IMR-90 (cell line): ENCODE measurements around the gene OR4K5. TPM values are rescaled to one million over a fixed set of nuclear protein-coding genes. Genes with fewer than 3 reads are reported as not detected.
"Not testable (repeated sequence)": the region's sequence is repeated elsewhere in the genome, so short reads cannot be mapped to it uniquely, and the experiment has no call there.

ENCODE experiments used
- ATAC-seq: fragments of 200-7000 bp; cut with Tn5 transposase; 2 replicates; pipeline ENCODE4 v1.9.1; 2020; ENCODE audit warnings: low read depth, mild to moderate bottlenecking, moderate library complexity
- BruUV-seq: library from RNA; stranded (reverse); fragments of 400-500 nt; replicated peaks from 2 replicates; lab custom pipeline; 2021; lab: Mats Ljungman, UMichigan
- CTCF ChIA-PET: fragments of 300-600 bp; formaldehyde crosslinking; extraction: SDS; loops from one replicate; lab custom pipeline; 2021; ENCODE audit warnings: antibody characterized with exemption; lab: Yijun Ruan, JAX
- POLR2A ChIA-PET: fragments of 300-600 bp; sonication (Branson Sonifier 250); formaldehyde crosslinking; loops from one replicate; lab custom pipeline; 2022; ENCODE audit warnings: antibody characterized with exemption; ENCODE audit not compliant: unreplicated experiment; lab: Charles Lee
- DNase-seq: peaks from one replicate; pipeline ENCODE4 v3.0.0; 2013
- H2AFZ ChIP-seq: replicated peaks from 2 replicates; pipeline ENCODE3; 2013; ENCODE audit warnings: low read length, mild to moderate bottlenecking; ENCODE audit not compliant: poor library complexity
- H2AK5ac ChIP-seq: 2 replicates; pipeline ENCODE4 v1.6.1; 2013; ENCODE audit warnings: low read depth, low read length, inconsistent platforms
- H2AK9ac ChIP-seq: replicated peaks from 2 replicates; pipeline ENCODE3; 2013; ENCODE audit warnings: mild to moderate bottlenecking, low read depth, low read length, moderate library complexity; ENCODE audit not compliant: poor library complexity
- H2BK120ac ChIP-seq: 2 replicates; pipeline ENCODE4 v1.6.1; 2013; ENCODE audit warnings: low read depth, low read length, inconsistent platforms
- H2BK15ac ChIP-seq: 3 replicates; pipeline ENCODE4 v1.6.1; 2013; ENCODE audit warnings: low read depth, low read length, inconsistent platforms
- H2BK20ac ChIP-seq: 2 replicates; pipeline ENCODE4 v1.6.1; 2013; ENCODE audit warnings: low read depth, mild to moderate bottlenecking, inconsistent platforms, low read length, moderate library complexity
- H2BK5ac ChIP-seq: 2 replicates; pipeline ENCODE4 v1.6.1; 2013; ENCODE audit warnings: mild to moderate bottlenecking, low read depth, low read length, inconsistent platforms; ENCODE audit not compliant: poor library complexity, severe bottlenecking
- H3K14ac ChIP-seq: replicated peaks from 2 replicates; pipeline ENCODE4 v1.6.1; 2013; ENCODE audit warnings: low read depth, low read length, inconsistent platforms
- H3K18ac ChIP-seq: 2 replicates; pipeline ENCODE4 v1.6.1; 2013; ENCODE audit warnings: low read depth, low read length, control low read depth
- H3K23ac ChIP-seq: 2 replicates; pipeline ENCODE4 v1.6.1; 2013; ENCODE audit warnings: low read depth, low read length, inconsistent platforms
- H3K27ac ChIP-seq: 2 replicates; pipeline ENCODE4 v1.5.1; 2013; ENCODE audit warnings: mild to moderate bottlenecking, control low read depth, low read length; ENCODE audit not compliant: insufficient read depth
- H3K27me3 ChIP-seq: 2 replicates; pipeline ENCODE4 v1.6.1; 2013; ENCODE audit warnings: low read length; ENCODE audit not compliant: control insufficient read depth, insufficient read depth
- H3K36me3 ChIP-seq: 2 replicates; pipeline ENCODE4 v1.6.1; 2013; ENCODE audit warnings: low read length, mixed read lengths; ENCODE audit not compliant: control insufficient read depth, insufficient read depth
- H3K4ac ChIP-seq: 2 replicates; pipeline ENCODE4 v1.6.1; 2013; ENCODE audit warnings: low read depth, low read length, inconsistent platforms
- H3K4me1 ChIP-seq: 2 replicates; pipeline ENCODE4 v1.6.1; 2013; ENCODE audit warnings: low read length, mixed read lengths; ENCODE audit not compliant: control insufficient read depth, insufficient read depth
- H3K4me2 ChIP-seq: 2 replicates; pipeline ENCODE4 v1.6.1; 2013; ENCODE audit warnings: low read depth, mild to moderate bottlenecking, control low read depth, low read length, moderate library complexity
- H3K4me3 ChIP-seq: 2 replicates; pipeline ENCODE4 v1.5.1; 2013; ENCODE audit warnings: low read depth, mild to moderate bottlenecking, control low read depth, low read length, moderate library complexity; ENCODE audit not compliant: insufficient read depth
- H3K56ac ChIP-seq: 2 replicates; pipeline ENCODE4 v1.6.1; 2013; ENCODE audit warnings: low read length, inconsistent platforms; ENCODE audit not compliant: insufficient read depth; ENCODE audit errors: extremely low read depth
- H3K79me1 ChIP-seq, 2 experiments: 2 replicates each; pipeline ENCODE4 v1.6.1; 2013; ENCODE audit warnings: low read length in 2 of 2, inconsistent platforms in 1 of 2, low read depth in 1 of 2
- H3K9ac ChIP-seq: 2 replicates; pipeline ENCODE4 v1.6.1; 2013; ENCODE audit warnings: low read depth, low read length, control low read depth
- H3K9me1 ChIP-seq: 2 replicates; pipeline ENCODE4 v1.6.1; 2013; ENCODE audit warnings: low read length, inconsistent platforms; ENCODE audit not compliant: insufficient read depth
- H3K9me3 ChIP-seq: 2 replicates; pipeline ENCODE4 v1.6.1; 2013; ENCODE audit warnings: low read length; ENCODE audit not compliant: control insufficient read depth, insufficient read depth
- H4K20me1 ChIP-seq: 2 replicates; pipeline ENCODE4 v1.6.1; 2013; ENCODE audit warnings: low read length, inconsistent platforms; ENCODE audit not compliant: insufficient read depth
- H4K5ac ChIP-seq: 2 replicates; pipeline ENCODE4 v1.6.1; 2013; ENCODE audit warnings: mild to moderate bottlenecking, low read depth, low read length, control low read depth
- H4K8ac ChIP-seq, 2 experiments: 2 replicates each; pipeline ENCODE4 v1.6.1; 2013; ENCODE audit warnings: low read depth in 2 of 2, low read length in 2 of 2, control low read depth in 1 of 2, inconsistent platforms in 1 of 2
- H4K91ac ChIP-seq: 2 replicates; pipeline ENCODE4 v1.6.1; 2013; ENCODE audit warnings: low read depth, low read length, inconsistent platforms; ENCODE audit not compliant: insufficient read depth
- WGBS, 2 experiments: methylation state at CpG; one replicate each; pipeline versions ENCODE4 v1.1.5 to v1.1.7; 2013; ENCODE audit warnings: missing lambda C conversion rate in 2 of 2; ENCODE audit not compliant: insufficient read length in 1 of 2; ENCODE audit errors: extremely low coverage in 2 of 2; 5-methylcytosine and 5-hydroxymethylcytosine counted together
- dilution Hi-C: fragments of 300-500 bp; cut with HindIII; formaldehyde crosslinking; loops from one replicate; pipeline ENCODE4 v1.14.3; 2018; ENCODE audit warnings: low sequenced_read_pairs; ENCODE audit not compliant: unreplicated experiment
- in situ Hi-C: fragments of 300-500 bp; cut with MboI; formaldehyde crosslinking; loops from 3 replicates; pipeline ENCODE4 v1.14.3; 2019; ENCODE audit warnings: low sequenced_read_pairs, inconsistent platforms, mixed read lengths
- intact Hi-C: fragments of 100-400 bp; cut with micrococcal nuclease; formaldehyde crosslinking; loops from 2 replicates; pipeline ENCODE4 v1.10.0; 2022
- polyA plus RNA-seq, 3 experiments: library from polyadenylated mRNA; depleted of rRNA; stranded (reverse); fragments of >200 nt; gene quantifications; 2 replicates each; pipeline ENCODE4 v1.2.3, GENCODE V29; 2012; ENCODE audit warnings: low replicate concordance in 1 of 3
- total RNA-seq: library from RNA; depleted of rRNA; stranded (reverse); fragments of >200 nt; gene quantifications from 2 replicates; pipeline ENCODE4 v1.2.3, GENCODE V29; 2012; rRNA removed

OR4K5 gene
- total and polyA plus RNA-seq, 2 of the 4 experiments (the other 2 are of a cell fraction) = not detected

GRCh38 chr14:19969735-19970134 lies 49.3 kb downstream of the OR4K5 start:
- H3K4me2 ChIP-seq, DNase-seq, BruUV-seq, H3K23ac ChIP-seq, H3K27ac ChIP-seq, H2BK120ac ChIP-seq, H3K79me1 ChIP-seq, ATAC-seq, H2AK5ac ChIP-seq, intact Hi-C loops, H4K20me1 ChIP-seq, CTCF ChIA-PET, in situ Hi-C loops, H2AFZ ChIP-seq, H2BK15ac ChIP-seq, H3K56ac ChIP-seq, H3K4me3 ChIP-seq, H2BK5ac ChIP-seq, POLR2A ChIA-PET, H3K9me3 ChIP-seq, H3K18ac ChIP-seq, H3K36me3 ChIP-seq, H4K5ac ChIP-seq, H2AK9ac ChIP-seq, dilution Hi-C loops, H4K91ac ChIP-seq, H3K14ac ChIP-seq, H3K9ac ChIP-seq, H4K8ac ChIP-seq, H3K9me1 ChIP-seq, H3K27me3 ChIP-seq, H3K4me1 ChIP-seq, H3K4ac ChIP-seq, H2BK20ac ChIP-seq: not testable (repeated sequence)
- WGBS, 2 experiments = 27% methylated on average over 2 of the region's 2 CpGs; no CpG with 5 or more reads in 1 of the 2 experiments

Other genes starting within 250 kb of the OR4K5 start
- not detected in 2 replicates for gene OR11H2, start 206.7 kb upstream of the OR4K5 start, total RNA-seq
- gene OR11H2, start 206.7 kb upstream of the OR4K5 start, polyA plus RNA-seq (2012; rRNA removed) = not detected in 2 replicates
- gene OR4Q3, start 177.0 kb upstream of the OR4K5 start, total RNA-seq = not detected in 2 replicates
- gene OR4Q3, start 177.0 kb upstream of the OR4K5 start, polyA plus RNA-seq (2012; rRNA removed) = not detected in 2 replicates
- gene OR4M1, start 147.1 kb upstream of the OR4K5 start, total RNA-seq = not detected in 2 replicates
- gene OR4M1, start 147.1 kb upstream of the OR4K5 start, polyA plus RNA-seq (2012; rRNA removed) = not detected in 2 replicates
- not detected in 2 replicates for gene OR4N2, start 116.8 kb upstream of the OR4K5 start, total RNA-seq
- gene OR4N2, start 116.8 kb upstream of the OR4K5 start, polyA plus RNA-seq (2012; rRNA removed) = not detected in 2 replicates
- not detected in 2 replicates for gene OR4K2, start 45.5 kb upstream of the OR4K5 start, total RNA-seq
- not detected in 2 replicates for gene OR4K2, start 45.5 kb upstream of the OR4K5 start, polyA plus RNA-seq (2012; rRNA removed)
- not detected in 2 replicates for gene OR4K1, start 10.3 kb downstream of the OR4K5 start, total RNA-seq
- gene OR4K1, start 10.3 kb downstream of the OR4K5 start, polyA plus RNA-seq (2012; rRNA removed) = not detected in 2 replicates
- not detected in 2 replicates for gene OR4K15, start 55.0 kb downstream of the OR4K5 start, total RNA-seq
- gene OR4K15, start 55.0 kb downstream of the OR4K5 start, polyA plus RNA-seq (2012; rRNA removed) = not detected in 2 replicates
- gene OR4Q2, start 81.6 kb downstream of the OR4K5 start, total RNA-seq = not detected in 2 replicates
- gene OR4Q2, start 81.6 kb downstream of the OR4K5 start, polyA plus RNA-seq (2012; rRNA removed) = not detected in 2 replicates
- gene OR4K14, start 98.7 kb downstream of the OR4K5 start, total RNA-seq = not detected in 2 replicates
- gene OR4K14, start 98.7 kb downstream of the OR4K5 start, polyA plus RNA-seq (2012; rRNA removed) = not detected in 2 replicates
- not detected in 2 replicates for gene OR4K13, start 115.4 kb downstream of the OR4K5 start, total RNA-seq
- not detected in 2 replicates for gene OR4K13, start 115.4 kb downstream of the OR4K5 start, polyA plus RNA-seq (2012; rRNA removed)
- gene OR4L1, start 139.4 kb downstream of the OR4K5 start, total RNA-seq = not detected in 2 replicates
- not detected in 2 replicates for gene OR4L1, start 139.4 kb downstream of the OR4K5 start, polyA plus RNA-seq (2012; rRNA removed)
- gene OR4K17, start 190.1 kb downstream of the OR4K5 start, total RNA-seq = not detected in 2 replicates
- not detected in 2 replicates for gene OR4K17, start 190.1 kb downstream of the OR4K5 start, polyA plus RNA-seq (2012; rRNA removed)
- gene OR4N5, start 218.2 kb downstream of the OR4K5 start, total RNA-seq = not detected in 2 replicates
- not detected in 2 replicates for gene OR4N5, start 218.2 kb downstream of the OR4K5 start, polyA plus RNA-seq (2012; rRNA removed)